Parathyroid adenoma (tissue), 2 donors: ENCODE results near the gene TUBA4B.

Experiments used
- H2AFZ ChIP-seq: fragments of 300-600 bp; sonication (generic); one replicate; pipeline ENCODE4 v1.7.0; 2017; ENCODE audit warnings: antibody characterized with exemption, mild to moderate bottlenecking
- H3K27ac ChIP-seq: fragments of 300-600 bp; sonication (generic); one replicate; pipeline ENCODE4 v1.7.0; 2017
- H3K27me3 ChIP-seq: fragments of 300-600 bp; sonication (generic); one replicate; pipeline ENCODE4 v1.7.0; 2017; ENCODE audit warnings: low read length; ENCODE audit not compliant: control insufficient read depth, insufficient read depth
- H3K36me3 ChIP-seq: fragments of 300-600 bp; sonication (generic); one replicate; pipeline ENCODE4 v1.7.0; 2017; ENCODE audit warnings: low read length; ENCODE audit not compliant: control insufficient read depth, insufficient read depth
- H3K4me1 ChIP-seq: fragments of 300-600 bp; sonication (generic); one replicate; pipeline ENCODE4 v1.7.0; 2017; ENCODE audit warnings: control low read depth
- H3K4me2 ChIP-seq: fragments of 300-600 bp; sonication (generic); one replicate; pipeline ENCODE4 v1.7.0; 2017; ENCODE audit warnings: low read length
- H3K4me3 ChIP-seq: fragments of 300-600 bp; sonication (generic); one replicate; pipeline ENCODE4 v1.7.0; 2017; ENCODE audit warnings: low read depth, low read length
- H3K79me2 ChIP-seq: fragments of 300-600 bp; sonication (generic); one replicate; pipeline ENCODE4 v1.7.0; 2017; ENCODE audit warnings: control low read depth
- H3K9ac ChIP-seq: fragments of 300-600 bp; sonication (generic); one replicate; pipeline ENCODE4 v1.7.0; 2017; ENCODE audit warnings: mild to moderate bottlenecking
- H3K9me3 ChIP-seq: fragments of 300-600 bp; sonication (generic); one replicate; pipeline ENCODE4 v1.7.0; 2017; ENCODE audit warnings: low read length; ENCODE audit not compliant: control insufficient read depth
- TF ChIP-seq, protein P1 (sequence below): fragments of 300-600 bp; sonication (generic); IDR thresholded peaks from one replicate; pipeline ENCODE4 v1.7.0; 2017; ENCODE audit warnings: antibody characterized with exemption, mild to moderate bottlenecking
- donor health status: primary hyperparathyroidism.

The TUBA4B gene

DNA sequence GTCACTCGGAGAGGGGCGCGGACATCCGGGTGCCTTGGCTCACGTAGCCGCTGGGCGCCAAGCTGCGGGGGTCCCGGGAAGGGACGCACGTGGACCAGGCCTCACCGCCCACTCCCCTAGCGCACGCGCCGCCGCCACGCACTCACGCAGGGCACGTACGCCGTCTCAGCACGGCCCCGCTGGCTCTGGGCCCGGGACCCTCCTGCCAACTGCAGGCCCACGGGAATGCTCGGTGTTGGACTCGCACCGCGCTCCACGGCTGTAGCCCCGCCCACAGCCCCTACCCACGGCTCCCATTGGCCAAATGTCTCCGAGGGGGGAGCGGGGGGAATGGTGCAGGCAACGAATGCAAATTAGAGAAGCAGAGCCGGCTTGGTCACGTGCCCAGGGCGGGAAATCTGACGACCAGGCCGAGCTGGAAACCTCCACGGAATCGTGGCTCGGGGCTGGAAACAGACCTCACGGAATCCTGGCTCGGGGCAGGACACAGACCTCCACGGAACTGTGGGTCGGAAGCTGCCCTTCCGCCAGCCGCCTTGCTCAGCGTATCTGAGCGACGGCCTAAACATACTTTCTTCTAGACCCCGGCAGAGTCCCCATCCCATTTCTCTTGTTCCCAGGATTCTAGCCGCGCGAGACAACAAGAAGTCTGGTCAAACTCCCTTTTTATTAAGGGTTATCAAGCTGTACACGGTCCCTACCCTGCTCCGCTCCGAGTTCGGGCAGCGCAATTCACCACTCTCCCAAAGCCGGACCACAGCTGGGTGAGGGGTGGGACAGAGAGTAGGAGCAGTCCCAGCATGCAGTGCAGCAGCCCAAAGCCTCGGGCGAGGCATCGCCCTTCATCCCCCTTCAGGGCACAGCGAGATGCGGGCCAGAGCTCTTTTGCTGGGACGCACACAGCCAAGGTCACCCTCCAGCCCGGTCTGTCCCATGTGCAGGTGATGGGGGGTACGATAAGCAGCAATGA is 34.0 kb upstream of the TUBA4B start, which contains the start of gene ABCB6:
TSS of gene ABCB6 (minus strand) at position 227 of the 970 bp plus-strand sequence. CDS start 285 bp downstream, outside the sequence.
- H3K4me2 ChIP-seq, result peak within 1 kb of the TSS; percentile 91
- peak within 1 kb of the TSS; percentile 66 for H3K4me3 ChIP-seq
- H3K36me3 ChIP-seq, result no peaks in the 10 kb centered on the region
- H3K9me3 ChIP-seq, result no peaks in the 10 kb centered on the region
- no peaks in the 10 kb centered on the region for H3K27me3 ChIP-seq
- no peaks in the 10 kb centered on the region for H3K79me2 ChIP-seq
- peak within 1 kb of the TSS; percentile 86 for H2AFZ ChIP-seq
- peak within 1 kb of the TSS; percentile 24 for H3K9ac ChIP-seq
- peaks cover 12% of the 10 kb centered on the region for H3K4me1 ChIP-seq
- H3K27ac ChIP-seq, result peak within 1 kb of the TSS; percentile 83
- TF ChIP-seq, protein P1, sequence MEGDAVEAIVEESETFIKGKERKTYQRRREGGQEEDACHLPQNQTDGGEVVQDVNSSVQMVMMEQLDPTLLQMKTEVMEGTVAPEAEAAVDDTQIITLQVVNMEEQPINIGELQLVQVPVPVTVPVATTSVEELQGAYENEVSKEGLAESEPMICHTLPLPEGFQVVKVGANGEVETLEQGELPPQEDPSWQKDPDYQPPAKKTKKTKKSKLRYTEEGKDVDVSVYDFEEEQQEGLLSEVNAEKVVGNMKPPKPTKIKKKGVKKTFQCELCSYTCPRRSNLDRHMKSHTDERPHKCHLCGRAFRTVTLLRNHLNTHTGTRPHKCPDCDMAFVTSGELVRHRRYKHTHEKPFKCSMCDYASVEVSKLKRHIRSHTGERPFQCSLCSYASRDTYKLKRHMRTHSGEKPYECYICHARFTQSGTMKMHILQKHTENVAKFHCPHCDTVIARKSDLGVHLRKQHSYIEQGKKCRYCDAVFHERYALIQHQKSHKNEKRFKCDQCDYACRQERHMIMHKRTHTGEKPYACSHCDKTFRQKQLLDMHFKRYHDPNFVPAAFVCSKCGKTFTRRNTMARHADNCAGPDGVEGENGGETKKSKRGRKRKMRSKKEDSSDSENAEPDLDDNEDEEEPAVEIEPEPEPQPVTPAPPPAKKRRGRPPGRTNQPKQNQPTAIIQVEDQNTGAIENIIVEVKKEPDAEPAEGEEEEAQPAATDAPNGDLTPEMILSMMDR, result no peak

DNA sequence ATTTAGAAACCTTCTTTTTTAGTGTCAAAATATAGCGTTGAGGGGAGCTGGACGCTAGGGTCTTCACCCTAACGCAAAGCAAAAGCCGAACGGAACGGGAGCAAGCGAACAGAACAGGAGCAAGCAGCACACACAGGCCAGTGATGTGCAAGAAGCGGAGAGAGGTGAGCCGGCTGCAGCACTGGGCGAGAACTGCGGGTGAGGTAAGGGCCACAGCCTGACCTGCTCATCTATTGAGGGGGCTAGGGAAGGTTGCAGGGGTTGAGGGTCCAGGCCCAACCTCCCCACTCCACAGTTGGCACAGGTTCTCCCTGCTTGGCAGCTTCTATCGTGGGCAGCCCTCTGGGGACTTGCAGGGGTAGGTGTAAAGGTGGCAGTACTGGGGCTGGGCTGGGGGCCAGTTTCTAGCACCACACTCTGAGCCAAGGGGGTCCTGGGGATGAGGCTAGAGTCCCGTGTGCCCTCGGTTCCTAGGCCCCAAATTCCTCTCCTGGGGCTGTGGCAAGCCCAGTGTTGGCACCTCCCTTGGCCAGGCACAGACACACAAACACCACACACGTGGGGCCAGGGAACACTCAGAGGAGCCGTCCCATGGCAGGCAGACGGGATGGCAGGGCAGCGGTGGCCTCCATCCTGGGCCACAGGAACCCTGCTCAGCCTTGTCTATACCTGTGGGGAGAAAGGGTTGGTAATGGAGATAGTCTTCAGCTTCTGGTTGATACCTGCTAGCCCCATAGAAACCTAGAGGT is 33.1 kb upstream of the TUBA4B start:
- no peak overlapping the region for H3K4me3 ChIP-seq

DNA sequence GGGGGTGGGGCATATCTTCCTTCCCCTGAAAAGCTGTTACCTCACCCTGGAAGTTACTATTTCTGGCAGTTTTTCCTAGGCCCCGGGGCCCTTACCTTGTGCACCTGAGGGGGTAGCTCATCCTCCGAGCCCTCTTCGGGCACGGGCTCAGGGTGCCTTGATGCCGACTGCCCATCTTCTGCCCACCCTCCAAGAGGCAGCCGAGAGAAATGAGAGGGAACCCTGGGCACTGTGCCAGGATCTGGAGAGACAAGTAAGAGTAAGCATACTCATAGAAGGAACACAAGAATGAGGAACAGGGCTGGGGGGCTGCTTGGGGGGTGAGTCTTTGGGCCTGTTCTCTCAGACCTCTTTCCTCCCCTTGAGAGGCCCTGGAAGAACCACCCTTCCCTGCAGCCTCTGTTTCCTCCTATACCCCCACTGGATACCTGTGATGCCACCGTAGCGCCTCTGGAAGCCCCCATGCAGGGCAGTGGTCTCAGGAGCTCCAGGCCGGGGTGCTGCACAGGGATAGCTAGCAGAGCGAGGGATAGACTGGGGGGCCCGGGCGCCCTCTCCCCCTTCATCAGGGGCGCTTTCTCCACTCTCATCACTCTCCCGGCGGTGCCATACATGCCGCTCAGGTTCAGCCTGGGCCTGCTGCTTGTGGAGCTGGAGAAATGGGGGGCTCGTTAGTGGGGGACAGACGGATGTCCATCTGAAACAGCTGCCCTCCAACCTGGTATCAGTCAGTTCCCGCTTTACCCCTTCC is 32.2 kb upstream of the TUBA4B start:
- no peaks in the 10 kb centered on the region for H3K36me3 ChIP-seq
- no peak overlapping the region for H2AFZ ChIP-seq
- no peak overlapping the region for H3K4me2 ChIP-seq
- H3K79me2 ChIP-seq, result no peaks in the 10 kb centered on the region
- H3K9me3 ChIP-seq, result no peaks in the 10 kb centered on the region
- H3K4me1 ChIP-seq, result peaks cover 12% of the 10 kb centered on the region
- no peak overlapping the region for H3K4me3 ChIP-seq
- no peak overlapping the region for H3K27ac ChIP-seq
- H3K27me3 ChIP-seq, result no peaks in the 10 kb centered on the region
- TF ChIP-seq, protein P1, result no peak
- no peak overlapping the region for H3K9ac ChIP-seq

More for the DNA sequence above, 33.1 kb upstream of the TUBA4B start:
- Histone ChIP-seq H3K9ac (no peak overlapping the region), H3K36me3 (no peaks in the 10 kb centered on the region), H2AFZ (no peak overlapping the region), H3K27ac (no peak overlapping the region), H3K4me2 (no peak overlapping the region), H3K27me3 (no peaks in the 10 kb centered on the region), H3K9me3 (no peaks in the 10 kb centered on the region), H3K79me2 (no peaks in the 10 kb centered on the region), H3K4me1 (peaks cover 12% of the 10 kb centered on the region)
- TF ChIP-seq, protein P1, result no peak

- no peaks in the 10 kb centered on the region for H3K36me3 ChIP-seq
- no peaks in the 10 kb centered on the region for H3K27me3 ChIP-seq
- H3K27ac ChIP-seq, result no peak overlapping the region
- no peaks in the 10 kb centered on the region for H3K9me3 ChIP-seq
- H3K79me2 ChIP-seq, result no peaks in the 10 kb centered on the region
- H3K4me3 ChIP-seq, result no peak overlapping the region
- no peak overlapping the region for H2AFZ ChIP-seq
- TF ChIP-seq, protein P1, result no peak
- H3K4me2 ChIP-seq, result no peak overlapping the region
- peaks cover 12% of the 10 kb centered on the region for H3K4me1 ChIP-seq
- H3K9ac ChIP-seq, result no peak overlapping the region
These were observed 31.0 kb upstream of the TUBA4B start for GRCh38 chr2:219221957-219222518.
